ENCODE results near the gene FAM83F. TPM values are rescaled to one million over a fixed set of nuclear protein-coding genes. Genes with fewer than 3 reads are reported as not detected.

The FAM83F gene
- polyA plus RNA-seq, 1 donor (not counting 4 experiments of a cell fraction or from before 2014, with no cell fraction given), result 22.8 TPM

DNA sequence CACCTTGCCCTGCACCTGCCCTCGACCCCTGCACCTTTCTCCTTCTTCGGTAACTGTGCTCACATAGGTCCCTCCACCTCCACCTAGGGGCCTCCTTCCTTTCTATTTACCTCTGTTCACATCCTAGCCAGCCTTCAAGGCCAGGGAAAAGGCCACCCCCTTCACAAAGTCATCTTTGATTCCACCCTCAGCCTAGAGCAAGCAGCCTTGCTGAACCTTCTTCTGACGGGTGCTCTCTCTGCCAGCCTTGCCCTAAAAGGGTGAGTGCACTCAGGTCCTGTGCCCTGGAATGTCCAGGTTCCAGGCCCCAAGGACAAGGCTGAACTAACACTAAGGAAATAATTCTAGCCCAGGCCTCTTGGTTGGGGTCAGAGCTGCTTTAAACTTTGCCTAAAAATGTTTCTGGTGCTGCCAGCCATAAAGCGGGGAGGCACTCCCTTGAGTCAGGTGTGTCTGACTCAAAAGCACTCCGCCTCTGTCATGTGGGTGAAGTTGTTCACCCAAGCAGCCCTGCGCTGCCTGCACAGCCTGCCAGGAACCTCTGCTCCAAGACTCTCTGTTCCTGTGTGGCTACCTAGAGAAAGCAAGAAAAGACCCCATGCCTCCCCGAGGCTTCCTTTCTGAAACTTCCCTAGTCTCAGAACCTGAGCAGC is 9.2 kb upstream of the FAM83F start:
- FAIRE-seq (peak; percentile 73), DNase-seq (ENCODE audit: low read depth, low spot score) (no peak)
- Histone ChIP-seq H3K4me1 (ENCODE audit: control insufficient read depth, extremely low read depth, insufficient read depth, low read length) (peaks cover 31% of the 10 kb centered on the region), H3K9me1 (ENCODE audit: control insufficient read depth, extremely low read depth, insufficient read depth, low read length) (no peaks in the 10 kb centered on the region), H3K27ac (ENCODE audit: control insufficient read depth, insufficient read depth, low read length) (peak overlapping the region; percentile 67), H3K9me3 (ENCODE audit: control insufficient read depth, low read depth, low read length) (no peaks in the 10 kb centered on the region), H3K79me2 (ENCODE audit: control insufficient read depth, insufficient read depth, low read length) (no peaks in the 10 kb centered on the region), H3K4me3 (ENCODE audit: control insufficient read depth in 2 of 3, extremely low read depth in 1 of 3, insufficient read depth in 2 of 3, low read depth in 1 of 3, low read length in 3 of 3) (peak overlapping the region in 1 of 3 experiments; percentile 52), H3K27me3 (ENCODE audit: control insufficient read depth, extremely low read depth, insufficient read depth, low read length) (peaks cover 6% of the 10 kb centered on the region), H3K36me3 (ENCODE audit: control insufficient read depth in 2 of 2, extremely low read depth in 1 of 2, insufficient read depth in 2 of 2, low read length in 2 of 2) (no peaks in the 10 kb centered on the region), H3K9ac (ENCODE audit: control insufficient read depth, extremely low read depth, insufficient read depth, low read length) (peak overlapping the region; percentile 52), H4K20me1 (ENCODE audit: control insufficient read depth, extremely low read depth, insufficient read depth, low read length) (no peaks in the 10 kb centered on the region), H3K4me2 (ENCODE audit: control insufficient read depth, extremely low read depth, insufficient read depth, low read depth, low read length) (peak overlapping the region; percentile 76), H2AFZ (ENCODE audit: control insufficient read depth, low read length) (peak overlapping the region; percentile 57)
- no peak for TF ChIP-seq CTCF (optimal IDR thresholded peaks at IDR 0.05 in 1 of 3, IDR thresholded peaks at IDR 0.05 in 1 of 3, conservative IDR thresholded peaks at IDR 0.05 in 1 of 3; ENCODE audit: extremely low read depth in 1 of 3, insufficient read depth in 2 of 3, low read length in 3 of 3)
- no peak for TF ChIP-seq EZH2 (IDR thresholded peaks at IDR 0.05; ENCODE audit: low read length)
- dilution Hi-C loops (cut with MboI; ENCODE audit: extremely low pct_ligation_motif_present, low sequenced_read_pairs), result no loop called here

DNA sequence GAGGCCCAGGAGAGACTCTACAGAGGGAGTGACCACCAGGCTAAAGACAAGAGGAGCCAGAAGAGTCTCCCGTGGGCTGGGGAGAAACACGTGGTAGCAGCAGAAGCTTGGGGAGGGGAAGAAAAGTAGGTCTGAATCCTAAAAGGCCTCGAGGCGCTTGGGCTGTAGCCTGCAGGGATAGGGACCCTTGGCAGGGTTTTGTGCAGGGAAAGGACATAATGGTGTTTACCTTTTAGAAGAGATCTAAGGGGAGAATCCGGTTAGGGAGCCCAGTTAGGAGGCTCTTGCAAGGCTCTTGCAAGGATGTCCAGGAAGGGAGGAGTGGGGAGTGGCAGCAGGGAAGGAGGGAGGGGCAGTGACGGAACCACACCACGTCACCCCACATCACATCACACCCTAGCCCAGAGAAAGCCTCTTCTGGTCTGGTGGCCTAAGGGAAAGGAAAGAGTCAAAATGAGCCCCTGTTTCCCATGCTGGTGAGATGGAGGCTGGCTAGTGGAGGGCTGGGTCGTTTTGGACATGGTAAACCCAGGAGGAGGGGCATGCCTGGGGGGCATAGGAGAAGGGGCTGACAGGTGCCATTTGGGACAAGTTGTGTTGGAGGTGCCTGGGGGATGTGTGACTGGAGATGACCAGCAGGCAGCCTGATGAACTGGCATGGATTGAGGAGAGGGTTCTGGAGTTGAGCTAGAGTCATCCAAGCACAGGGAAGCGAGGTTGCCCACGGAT is 6.2 kb upstream of the FAM83F start:
- FAIRE-seq, result no peak
- H3K4me3 ChIP-seq (ENCODE audit: control insufficient read depth in 2 of 3, extremely low read depth in 1 of 3, insufficient read depth in 2 of 3, low read depth in 1 of 3, low read length in 3 of 3), result peak overlapping the region in 1 of 3 experiments; percentile 11

More for the DNA sequence above, 6.2 kb upstream of the FAM83F start:
- Histone ChIP-seq H3K27ac (ENCODE audit: control insufficient read depth, insufficient read depth, low read length) (no peak overlapping the region), H3K4me2 (ENCODE audit: control insufficient read depth, extremely low read depth, insufficient read depth, low read depth, low read length) (peak overlapping the region; percentile 25), H3K36me3 (ENCODE audit: control insufficient read depth in 2 of 2, extremely low read depth in 1 of 2, insufficient read depth in 2 of 2, low read length in 2 of 2) (no peaks in the 10 kb centered on the region), H3K79me2 (ENCODE audit: control insufficient read depth, insufficient read depth, low read length) (no peaks in the 10 kb centered on the region), H3K9ac (ENCODE audit: control insufficient read depth, extremely low read depth, insufficient read depth, low read length) (no peak overlapping the region), H3K9me3 (ENCODE audit: control insufficient read depth, low read depth, low read length) (no peaks in the 10 kb centered on the region), H3K4me1 (ENCODE audit: control insufficient read depth, extremely low read depth, insufficient read depth, low read length) (peaks cover 31% of the 10 kb centered on the region), H2AFZ (ENCODE audit: control insufficient read depth, low read length) (no peak overlapping the region), H4K20me1 (ENCODE audit: control insufficient read depth, extremely low read depth, insufficient read depth, low read length) (no peaks in the 10 kb centered on the region), H3K27me3 (ENCODE audit: control insufficient read depth, extremely low read depth, insufficient read depth, low read length) (peaks cover 4% of the 10 kb centered on the region), H3K9me1 (ENCODE audit: control insufficient read depth, extremely low read depth, insufficient read depth, low read length) (no peaks in the 10 kb centered on the region)
- no peak for TF ChIP-seq EZH2 (IDR thresholded peaks at IDR 0.05; ENCODE audit: low read length)
- TF ChIP-seq CTCF (optimal IDR thresholded peaks at IDR 0.05 in 1 of 3, IDR thresholded peaks at IDR 0.05 in 1 of 3, conservative IDR thresholded peaks at IDR 0.05 in 1 of 3; ENCODE audit: extremely low read depth in 1 of 3, insufficient read depth in 2 of 3, low read length in 3 of 3), result no peak
- dilution Hi-C loops (cut with MboI; ENCODE audit: extremely low pct_ligation_motif_present, low sequenced_read_pairs), result no loop called here
- DNase-seq (ENCODE audit: low read depth, low spot score), result no peak
